Activated CD8-positive, alpha-beta memory T cell treated with anti-CD3 and anti-CD28 coated beads, Interleukin-2, amount 50 U/mL, for 1 hour (primary cell): ENCODE data around the gene QSOX2.

ENCODE experiments used
- DNase-seq: peaks from one replicate; pipeline ENCODE4 v3.0.0-alpha.2; 2020; ENCODE audit errors: extremely low read depth

QSOX2 gene, protein sequence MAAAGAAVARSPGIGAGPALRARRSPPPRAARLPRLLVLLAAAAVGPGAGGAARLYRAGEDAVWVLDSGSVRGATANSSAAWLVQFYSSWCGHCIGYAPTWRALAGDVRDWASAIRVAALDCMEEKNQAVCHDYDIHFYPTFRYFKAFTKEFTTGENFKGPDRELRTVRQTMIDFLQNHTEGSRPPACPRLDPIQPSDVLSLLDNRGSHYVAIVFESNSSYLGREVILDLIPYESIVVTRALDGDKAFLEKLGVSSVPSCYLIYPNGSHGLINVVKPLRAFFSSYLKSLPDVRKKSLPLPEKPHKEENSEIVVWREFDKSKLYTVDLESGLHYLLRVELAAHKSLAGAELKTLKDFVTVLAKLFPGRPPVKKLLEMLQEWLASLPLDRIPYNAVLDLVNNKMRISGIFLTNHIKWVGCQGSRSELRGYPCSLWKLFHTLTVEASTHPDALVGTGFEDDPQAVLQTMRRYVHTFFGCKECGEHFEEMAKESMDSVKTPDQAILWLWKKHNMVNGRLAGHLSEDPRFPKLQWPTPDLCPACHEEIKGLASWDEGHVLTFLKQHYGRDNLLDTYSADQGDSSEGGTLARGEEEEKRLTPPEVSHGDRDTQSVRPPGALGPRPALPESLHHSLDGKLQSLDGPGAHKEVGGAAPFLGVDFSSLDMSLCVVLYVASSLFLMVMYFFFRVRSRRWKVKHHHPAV

DNA sequence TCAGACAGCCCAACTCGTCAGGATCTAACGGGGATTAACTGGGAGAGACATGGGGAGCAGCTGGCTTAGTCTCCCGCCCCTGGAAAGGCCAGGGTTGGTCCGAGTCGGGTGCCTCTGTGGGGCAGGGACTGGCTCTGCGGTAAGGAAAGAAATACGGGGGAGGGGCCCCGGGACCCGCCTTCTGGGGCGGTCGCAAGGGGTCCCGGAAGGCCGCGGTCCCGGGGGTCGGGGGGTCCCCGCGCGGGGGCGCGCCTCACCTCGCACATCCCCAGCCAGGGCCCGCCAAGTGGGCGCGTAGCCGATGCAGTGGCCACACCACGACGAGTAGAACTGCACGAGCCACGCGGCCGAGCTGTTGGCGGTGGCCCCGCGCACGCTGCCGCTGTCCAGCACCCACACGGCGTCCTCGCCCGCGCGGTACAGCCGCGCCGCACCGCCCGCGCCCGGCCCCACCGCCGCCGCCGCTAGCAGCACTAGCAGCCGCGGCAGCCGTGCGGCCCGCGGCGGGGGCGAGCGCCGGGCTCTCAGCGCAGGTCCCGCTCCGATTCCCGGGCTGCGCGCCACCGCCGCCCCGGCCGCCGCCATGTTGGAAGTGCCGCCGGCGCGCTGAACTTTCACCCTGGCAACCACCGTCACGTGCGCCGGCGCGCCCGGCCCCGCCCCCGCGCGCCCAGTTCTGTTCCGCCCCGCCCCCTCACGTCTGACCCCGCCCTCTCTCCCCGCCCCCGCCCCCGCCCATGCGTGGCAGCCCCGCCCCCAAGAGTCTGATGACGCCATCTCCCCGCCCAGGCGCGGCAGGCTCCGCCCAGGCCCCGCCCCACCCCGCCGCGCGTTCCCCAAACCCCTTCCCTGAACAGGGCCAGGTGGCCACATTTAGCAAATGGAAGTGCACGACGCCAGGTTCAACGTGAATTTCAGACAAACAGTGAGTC, at the start of gene QSOX2:
TSS of gene QSOX2 (minus strand) at position 594 of the 932 bp plus-strand sequence. CDS start at position 585, 9 bp downstream.
- peak; percentile 55 for DNase-seq

DNA sequence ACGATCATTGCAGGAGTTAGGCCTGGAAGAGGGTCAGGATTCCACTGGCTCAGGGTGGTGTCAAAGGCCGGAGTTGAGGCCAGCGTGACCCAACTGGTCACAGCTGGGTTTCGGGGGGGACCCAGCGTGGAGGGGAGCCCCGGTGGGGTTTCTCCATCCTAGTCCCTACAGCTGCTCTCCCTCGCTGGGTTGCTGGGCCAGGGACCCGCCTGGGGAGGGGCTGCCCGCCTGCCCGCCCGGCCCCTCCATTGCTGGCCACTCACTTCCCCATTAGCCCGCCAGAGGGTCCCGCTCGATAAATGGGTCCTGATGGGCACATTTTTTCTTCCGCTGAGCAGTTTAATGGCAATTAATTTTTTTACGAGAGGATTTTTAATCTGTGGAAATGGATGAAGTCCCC, 49.4 kb upstream of the QSOX2 start:
- DNase-seq: no peak

DNA sequence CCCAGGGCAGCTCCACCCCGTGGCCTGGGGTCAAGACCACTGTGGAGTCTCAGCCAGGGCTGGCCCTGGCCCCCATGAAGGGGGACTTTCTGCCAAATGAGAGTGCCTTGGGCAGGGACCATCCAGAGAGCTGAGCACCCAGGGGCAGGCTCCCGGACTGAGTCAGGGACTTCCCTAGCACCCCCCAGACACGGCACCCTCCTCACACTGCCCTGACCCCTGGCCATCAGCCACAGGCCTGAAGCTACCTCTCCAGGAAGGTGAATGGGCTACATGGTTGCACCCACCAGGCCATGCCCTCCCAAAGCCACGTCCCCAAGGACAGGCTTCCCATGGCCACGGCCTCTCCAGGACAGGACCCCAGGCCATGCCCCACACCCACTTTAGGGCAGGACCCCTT, 48.8 kb upstream of the QSOX2 start:
- DNase-seq: no peak

DNA sequence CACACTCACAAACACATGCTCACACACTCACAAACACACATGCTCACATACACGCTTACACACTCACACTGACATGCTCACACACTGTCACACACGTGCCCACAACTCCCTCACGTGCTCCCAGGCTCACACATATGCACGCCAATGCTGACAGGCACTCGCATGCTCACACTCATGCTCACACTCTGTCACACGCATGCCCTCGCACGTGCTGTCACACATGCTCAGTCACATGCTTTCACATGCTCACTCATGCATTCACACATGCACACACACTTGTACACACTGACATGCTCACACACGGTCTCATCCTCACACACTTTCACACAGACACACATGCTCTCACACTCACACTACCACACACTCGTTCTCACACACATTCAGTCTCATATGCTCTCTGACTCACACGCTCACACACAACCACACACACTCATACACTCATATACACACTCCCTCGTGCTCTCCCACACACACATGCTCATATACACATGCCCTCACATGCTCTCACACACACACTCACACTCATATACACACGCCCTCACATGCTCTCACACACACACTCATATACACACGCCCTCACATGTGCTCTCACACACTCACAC, 48.0 kb upstream of the QSOX2 start:
- DNase-seq: no peak

DNA sequence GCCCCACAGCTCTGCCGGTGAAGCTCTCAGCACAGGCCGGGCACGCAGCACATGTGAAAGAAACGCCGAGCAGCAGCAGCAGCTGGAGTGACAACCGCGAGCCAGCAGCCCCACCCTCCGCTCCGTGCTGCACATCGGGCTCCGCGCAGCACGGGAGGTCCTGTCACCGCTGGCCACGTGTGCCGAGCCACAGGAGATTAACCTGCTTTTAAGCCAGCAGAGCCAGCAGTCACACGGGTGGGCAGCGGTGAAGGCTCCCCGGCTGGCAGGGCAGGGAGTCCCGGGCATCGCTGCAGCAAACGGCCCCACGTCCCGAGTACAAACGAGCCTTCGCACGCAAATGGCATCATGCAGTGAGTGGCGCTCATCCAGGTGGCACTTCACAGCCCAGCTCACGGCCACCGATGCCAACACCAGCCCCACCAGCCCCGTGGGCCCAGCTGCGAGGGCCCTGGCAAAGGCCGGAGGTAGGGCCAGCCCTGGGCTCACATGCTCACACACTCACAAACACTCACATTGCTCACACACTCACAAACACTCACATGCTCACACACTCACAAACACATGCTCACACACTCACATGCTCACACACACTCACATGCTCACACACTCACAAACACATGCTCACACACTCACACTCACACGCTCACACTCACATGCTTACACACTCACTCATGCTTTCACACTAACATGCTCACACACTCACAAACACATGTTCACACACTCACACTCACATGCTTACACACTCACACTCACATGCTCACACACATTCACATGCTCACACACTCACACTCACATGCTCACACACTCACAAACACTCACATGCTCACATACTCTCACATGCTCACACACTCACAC, 47.2 kb upstream of the QSOX2 start:
- DNase-seq: no peak

DNA sequence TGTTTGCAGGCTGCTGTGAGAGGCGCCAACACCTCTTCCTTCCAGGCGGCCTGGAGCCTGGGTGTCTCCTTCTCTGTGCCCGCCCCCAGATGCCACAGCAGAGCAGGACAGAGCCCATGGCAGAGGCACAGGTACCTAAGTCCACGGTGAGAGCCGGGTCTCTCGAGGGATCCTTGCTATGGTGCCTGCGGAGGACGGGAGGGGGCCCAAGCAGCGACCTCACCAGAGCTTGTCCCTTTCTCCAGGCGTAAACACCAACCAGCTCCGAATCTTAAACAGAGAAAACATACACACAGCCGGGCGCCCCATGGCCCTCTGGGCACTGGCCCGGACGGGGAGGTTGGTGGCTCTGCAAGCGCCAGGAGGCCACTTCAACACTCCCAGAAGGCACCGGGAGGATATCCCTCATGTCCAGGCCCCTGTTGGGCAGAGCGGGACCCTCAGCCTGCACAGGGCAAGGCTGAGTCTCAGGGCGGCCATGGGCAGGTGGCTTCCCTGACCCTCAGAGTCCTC, 46.5 kb upstream of the QSOX2 start:
- DNase-seq: no peak

DNA sequence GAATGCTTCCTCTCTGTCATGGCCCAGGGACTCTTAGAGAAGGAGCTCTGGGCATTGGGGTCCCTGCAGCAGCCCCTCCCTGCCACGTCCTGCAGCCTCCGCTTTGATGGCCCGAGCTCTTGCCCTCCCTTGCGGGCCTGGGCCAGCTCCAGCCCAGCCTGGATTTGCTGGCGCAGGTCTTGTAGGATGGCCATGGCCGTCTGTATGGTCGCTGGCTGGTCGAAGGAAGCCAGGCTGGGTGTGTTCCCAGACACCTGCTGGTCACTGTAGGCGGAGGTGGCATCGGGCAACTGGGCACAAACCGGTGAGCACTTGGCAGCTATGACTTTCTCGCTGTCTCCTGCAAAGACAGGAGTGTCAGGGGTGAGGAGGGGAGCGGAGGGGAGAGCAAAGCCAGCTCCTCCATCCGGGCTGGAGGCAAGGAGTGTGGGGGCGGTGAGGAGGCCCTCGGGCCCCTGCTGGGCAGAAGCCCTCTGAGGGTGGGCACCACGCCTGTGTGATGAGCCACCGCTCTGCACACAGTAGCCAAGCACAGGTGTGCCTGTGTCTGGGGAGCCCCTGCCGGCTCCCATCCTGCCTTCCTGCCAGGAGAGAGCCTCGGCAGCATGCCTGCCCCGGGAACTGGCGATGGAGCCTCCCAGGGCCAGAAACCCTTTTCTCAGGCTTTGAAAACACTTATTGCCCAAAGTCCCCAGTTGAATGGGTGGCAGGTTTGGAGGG, 45.9 kb upstream of the QSOX2 start:
- no peak for DNase-seq

DNA sequence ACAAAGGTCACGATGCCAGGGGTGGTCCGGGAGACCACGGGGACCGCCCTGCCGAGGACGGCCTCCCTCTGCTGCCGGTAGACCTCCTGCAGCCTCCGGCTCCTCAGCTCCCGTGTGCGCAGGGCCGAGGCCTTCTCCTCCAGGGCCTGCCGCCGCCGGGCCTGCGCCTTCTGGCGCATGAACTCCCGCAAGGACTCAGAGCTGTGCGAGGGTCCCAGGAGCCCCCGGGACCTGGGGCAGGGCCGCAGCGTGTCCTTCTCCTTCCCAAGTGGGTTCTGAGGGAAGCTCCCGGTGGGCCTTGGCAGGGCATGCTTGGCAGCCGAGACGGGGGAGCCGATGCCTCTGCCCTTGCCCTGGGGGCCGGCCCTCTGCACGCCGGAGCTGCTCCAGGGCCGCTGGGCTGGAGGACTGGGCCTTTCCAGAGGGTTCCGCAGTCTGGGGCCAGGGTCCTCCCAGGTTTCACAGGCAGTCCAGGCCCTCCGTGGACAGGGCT, 44.9 kb upstream of the QSOX2 start:
- no peak for DNase-seq

DNA sequence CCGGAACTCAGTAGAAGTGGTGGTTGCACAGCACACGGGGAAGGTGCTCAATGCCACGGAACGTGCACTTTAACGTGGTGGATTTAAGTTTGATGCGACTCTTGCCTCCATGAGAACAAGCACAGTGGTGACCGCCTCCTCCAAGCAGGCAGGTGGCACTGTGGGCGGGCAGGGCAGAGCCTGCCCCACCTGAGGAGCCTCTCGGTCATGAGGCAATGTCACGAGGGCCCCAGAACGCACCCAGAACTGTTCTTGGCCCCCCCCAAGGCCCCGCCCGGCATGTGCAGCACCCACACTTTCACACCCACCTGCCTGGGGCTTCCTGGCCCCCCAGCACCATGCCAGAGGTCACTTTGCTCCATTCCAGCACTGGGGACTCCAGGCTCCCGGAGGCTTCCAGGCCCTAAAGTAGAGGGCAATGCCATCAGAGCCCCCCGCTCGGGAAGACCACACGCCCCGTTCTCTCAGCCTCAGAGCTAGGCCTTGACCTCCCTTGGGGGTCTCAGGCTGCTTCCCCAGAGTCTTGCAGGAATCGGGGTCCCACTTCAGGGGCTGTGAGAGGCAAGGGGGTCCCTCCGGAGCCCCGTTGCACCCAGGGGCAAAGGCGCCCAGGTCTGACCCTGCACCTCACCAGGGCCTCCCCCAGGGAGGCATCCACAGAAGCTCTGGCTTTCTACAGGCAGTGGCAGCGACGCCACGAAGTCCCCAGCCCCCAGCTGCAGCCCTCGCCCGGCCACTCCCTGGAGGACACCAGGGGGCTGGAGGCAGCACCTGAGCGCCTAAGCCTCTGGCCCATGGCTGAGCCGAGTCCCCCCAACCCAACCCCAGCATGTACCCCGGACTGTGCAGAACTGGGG, 44.3 kb upstream of the QSOX2 start:
- no peak for DNase-seq

DNA sequence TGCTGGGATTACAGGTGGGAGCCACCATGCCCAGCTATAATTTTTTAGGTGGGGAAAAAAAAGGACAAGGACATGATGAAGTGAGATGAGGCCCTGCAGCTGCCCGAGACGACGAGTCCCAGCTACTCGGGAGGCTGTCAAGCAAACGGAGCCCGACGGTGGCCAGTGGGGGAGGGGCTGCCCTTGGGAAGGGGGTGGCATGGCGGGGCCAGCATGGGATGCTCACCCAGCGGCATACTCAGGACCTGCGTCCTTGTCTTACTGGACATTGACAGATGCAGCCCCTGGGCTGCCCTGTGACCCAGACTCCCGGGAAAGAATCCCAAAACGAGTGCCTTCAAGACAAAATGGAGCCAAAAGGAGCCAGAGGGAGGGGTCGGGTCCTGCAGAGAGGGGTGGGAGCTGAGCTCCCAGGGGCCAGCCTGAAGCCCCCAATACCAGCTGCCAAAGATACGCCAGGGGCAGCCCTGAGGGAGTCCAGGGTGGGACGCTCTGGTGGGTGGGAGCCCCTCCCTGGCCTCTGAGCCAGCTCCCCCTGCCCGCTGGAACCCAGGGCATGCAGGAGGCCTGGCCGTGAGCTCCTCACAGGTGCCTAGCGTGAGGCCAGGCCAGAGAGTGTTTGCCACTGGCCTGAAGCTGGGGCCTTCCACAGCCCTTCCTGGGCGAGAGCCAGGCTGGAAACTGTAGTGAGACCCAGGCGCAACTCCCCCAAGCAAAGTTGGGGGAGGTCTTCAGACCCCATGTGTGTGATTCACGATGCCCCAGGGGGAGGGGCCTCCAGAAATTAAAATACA, 42.5 kb upstream of the QSOX2 start:
- DNase-seq: no peak

DNA sequence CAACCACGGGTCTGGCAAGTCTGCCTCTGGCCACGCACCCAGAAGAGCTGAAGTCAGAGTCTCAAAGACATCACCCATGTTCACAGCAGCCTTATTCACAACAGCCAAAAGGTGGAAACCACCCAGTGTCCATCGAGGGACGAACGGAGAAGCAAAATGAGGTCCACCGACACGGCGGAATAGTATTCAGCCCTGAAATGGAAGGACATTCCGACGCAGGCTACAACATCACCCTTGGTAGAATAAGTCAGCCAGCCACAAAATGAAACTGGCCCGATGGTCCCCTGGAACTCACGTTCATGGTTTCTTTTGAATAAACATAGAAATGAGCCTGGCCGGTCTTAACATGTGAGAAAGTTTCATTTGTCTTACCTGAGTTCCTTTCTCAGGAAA, 41.4 kb upstream of the QSOX2 start:
- no peak for DNase-seq

DNA sequence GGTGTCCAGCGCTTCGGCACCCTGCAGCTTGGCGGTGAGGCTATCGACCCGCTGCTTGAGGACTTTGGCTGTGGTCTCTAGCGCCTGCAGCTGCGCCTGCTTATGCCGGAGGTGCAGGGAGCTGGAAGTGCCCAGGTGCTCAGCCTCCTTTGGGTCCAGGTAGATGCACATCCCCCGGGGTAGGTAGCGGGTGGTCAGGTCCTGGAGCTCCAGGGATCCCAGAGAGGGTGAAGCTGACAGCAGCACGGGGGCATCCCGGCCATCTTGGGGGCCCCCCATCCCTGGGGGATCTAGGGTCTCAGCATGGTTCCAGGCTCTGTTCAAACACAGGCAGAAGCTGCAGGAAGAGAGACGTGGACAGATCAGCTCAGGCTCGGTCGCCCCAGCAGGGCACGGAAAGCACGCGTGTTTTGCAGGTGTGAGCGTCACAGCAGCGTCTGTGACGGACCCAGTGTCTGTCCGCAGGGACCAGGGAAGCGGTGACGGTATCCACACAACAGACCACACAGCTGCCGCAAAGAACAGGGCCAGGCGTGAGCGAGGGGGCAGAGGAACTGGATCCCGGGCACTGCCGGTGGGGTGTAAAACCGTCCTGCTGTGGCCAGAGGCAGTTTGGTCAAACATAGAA, 40.9 kb upstream of the QSOX2 start:
- DNase-seq: no peak

DNA sequence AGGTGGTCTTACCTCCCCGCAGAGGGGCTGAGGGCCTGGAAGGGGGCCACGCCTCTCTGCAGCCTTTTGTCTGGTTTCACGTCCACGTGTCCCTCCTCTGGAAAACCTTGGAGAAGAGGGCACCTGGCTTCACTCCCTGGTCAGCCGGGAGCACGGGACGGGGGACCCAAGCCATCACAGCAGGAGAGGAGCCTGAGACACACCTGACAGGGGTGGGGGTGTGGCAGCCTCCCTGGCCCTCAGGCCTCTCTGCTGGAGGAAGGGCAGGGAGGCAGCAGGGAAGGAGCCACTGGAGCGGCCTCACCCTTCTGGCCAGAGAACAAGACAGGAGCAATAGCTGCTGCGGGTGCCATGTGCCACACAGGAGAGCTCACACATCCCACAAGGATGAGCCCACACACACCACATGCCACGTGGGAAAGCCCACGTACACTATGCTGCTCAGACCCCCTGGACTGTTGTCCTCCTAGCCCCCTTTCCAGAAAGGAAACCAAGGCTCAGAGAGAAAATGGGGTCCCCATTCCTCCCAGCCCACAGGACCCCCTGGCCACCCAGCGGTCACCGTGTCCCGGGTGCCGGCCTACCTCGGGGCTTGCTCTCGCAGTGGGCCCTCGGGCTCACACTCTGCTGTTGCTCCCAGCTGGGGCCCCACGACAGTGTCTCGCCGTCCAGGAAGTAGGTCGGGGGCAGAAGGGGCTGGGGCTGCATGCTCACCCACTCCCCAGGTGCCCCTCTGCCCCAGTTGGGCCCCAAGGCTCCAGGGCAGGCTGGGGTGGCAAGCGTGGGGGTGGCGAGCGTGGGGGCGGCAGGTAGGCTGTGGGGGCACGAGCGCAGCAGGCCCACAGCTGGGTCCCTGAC, 40.1 kb upstream of the QSOX2 start:
- DNase-seq: no peak

DNA sequence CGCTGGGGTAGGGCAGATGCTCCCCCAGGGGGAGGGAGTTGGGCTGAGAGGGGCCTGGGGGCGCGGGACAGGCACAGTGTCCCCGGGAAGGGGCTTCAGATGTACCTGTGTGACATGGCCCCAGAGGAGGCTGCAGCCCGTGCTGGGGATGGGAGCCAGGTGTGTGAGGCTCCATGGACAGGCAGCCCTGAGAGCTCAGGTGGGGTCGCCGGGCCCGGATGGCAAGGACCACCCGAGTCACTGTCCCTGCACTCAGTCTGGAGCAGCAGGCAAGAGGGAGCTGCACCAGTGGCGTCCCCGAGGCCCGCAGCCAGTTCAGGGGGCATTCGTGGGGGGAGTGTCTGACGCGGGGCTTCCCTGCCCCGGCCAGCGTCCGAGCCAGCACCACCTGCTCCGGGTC, 39.3 kb upstream of the QSOX2 start:
- DNase-seq: no peak

DNA sequence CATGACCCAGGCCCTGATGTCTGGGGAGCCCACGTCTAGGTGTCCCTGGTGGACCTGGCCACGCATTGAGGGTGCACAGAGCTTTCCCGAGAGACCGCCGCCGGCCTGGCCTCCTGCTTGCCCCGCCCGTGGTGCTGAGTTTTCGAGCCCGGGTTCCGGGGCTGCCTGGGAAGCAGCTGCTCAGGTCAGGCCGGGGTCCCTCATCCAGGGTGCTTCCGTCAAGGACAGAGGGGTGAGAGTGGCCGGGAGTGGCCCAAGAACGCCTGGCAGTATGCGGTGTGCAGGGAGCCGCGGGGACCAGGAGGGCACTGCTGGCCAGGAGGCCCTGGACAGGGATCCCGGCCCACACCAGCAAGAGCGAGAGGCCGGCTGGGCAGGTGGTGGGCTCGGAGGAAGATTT, 38.7 kb upstream of the QSOX2 start:
- DNase-seq: no peak
